HEK293 (cell line): ENCODE results near the gene PODXL2.

Experiments used
- CTCF ChIP-seq: fragments of 450-650 bp; formaldehyde crosslinking; IDR thresholded peaks from 2 replicates; pipeline ENCODE4 v1.5.1; 2016; ENCODE audit warnings: missing biosample characterization, missing genetic modification characterization
- REST ChIP-seq: fragments of 450-650 bp; formaldehyde crosslinking; IDR thresholded peaks from 2 replicates; pipeline ENCODE4 v1.5.1; 2016; ENCODE audit warnings: missing biosample characterization, missing genetic modification characterization
- TCF7L2 ChIP-seq: IDR thresholded peaks from 2 replicates; pipeline ENCODE4 v1.6.1; 2011; ENCODE audit warnings: low read depth, mild to moderate bottlenecking, inconsistent platforms, low read length, moderate library complexity, borderline replicate concordance
- ZNF19 ChIP-seq: fragments of 450-650 bp; formaldehyde crosslinking; IDR thresholded peaks from 2 replicates; pipeline ENCODE4; 2016; ENCODE audit warnings: missing biosample characterization, missing genetic modification characterization, low read depth
- ZNF350 ChIP-seq: fragments of 450-650 bp; formaldehyde crosslinking; IDR thresholded peaks from 2 replicates; pipeline ENCODE4 v1.5.0; 2017; ENCODE audit warnings: missing biosample characterization, mild to moderate bottlenecking, missing genetic modification characterization
- ZNF580 ChIP-seq: fragments of 450-650 bp; formaldehyde crosslinking; IDR thresholded peaks from 2 replicates; pipeline ENCODE4 v1.5.1; 2016; ENCODE audit warnings: missing biosample characterization, missing genetic modification characterization

- TF ChIP-seq CTCF (no peak), REST (tag by site-specific recombination) (no peak), ZNF19 (tag by site-specific recombination) (no peak), ZNF580 (tag by site-specific recombination) (no peak), ZNF350 (tag by site-specific recombination) (no peak), TCF7L2 (no peak)
These were observed 33.0 kb downstream of the PODXL2 start for GRCh38 chr3:127662001-127662469.
